Measurements from ENCODE around the gene RESP18. TPM values are rescaled to one million over a fixed set of nuclear protein-coding genes. Genes with fewer than 3 reads are reported as not detected.

The RESP18 gene
- total RNA-seq, 2 donors from 2014 or later = not detected

DNA sequence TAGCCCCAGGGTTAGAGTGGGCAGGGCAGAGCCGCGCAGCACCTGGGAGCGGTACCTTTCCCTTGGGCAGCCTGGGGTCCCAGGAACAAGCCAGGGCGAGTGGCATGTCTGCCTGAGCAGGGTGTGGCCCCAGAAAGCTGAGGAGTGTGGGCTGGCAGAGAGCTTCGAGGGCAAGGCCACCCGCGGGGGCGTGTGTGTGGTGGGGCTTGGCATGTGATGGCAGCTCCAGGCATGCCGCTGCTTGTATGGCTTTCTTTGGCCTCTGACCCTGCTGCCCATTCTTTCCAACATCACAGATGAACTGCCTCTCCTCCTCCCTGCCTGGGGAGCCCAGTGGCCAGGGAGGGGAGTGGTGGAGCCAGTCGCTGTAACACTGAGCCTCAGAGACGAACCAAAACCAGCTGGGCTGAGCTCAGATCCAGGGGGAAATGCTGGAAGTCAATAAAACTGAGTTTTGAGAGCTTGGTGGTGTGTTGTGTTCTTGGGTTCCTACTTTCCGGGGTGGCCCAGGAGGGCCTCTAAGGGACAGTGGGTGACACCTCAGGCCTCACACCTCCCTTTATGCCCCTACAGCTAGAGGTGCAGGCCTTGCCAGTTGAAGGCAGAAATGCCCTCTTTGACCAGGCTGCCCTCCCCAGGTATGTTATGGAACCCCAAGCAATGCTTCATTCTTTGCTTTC is 46.0 kb downstream of the RESP18 start:
- DNase-seq (ENCODE audit: low spot score) = no peak
- Histone ChIP-seq H3K4me3 (no peak overlapping the region), H3K27me3 (no peaks in the 10 kb centered on the region), H3K4me1 (peaks cover 0 to 18% of the 10 kb centered on the region in 2 donors), H3K36me3 (peaks cover 36% of the 10 kb centered on the region), H3K9me3 (no peaks in the 10 kb centered on the region), H3K27ac (peak overlapping the region in 1 of 2 donors; percentile 19)
- TF ChIP-seq, protein P1, sequence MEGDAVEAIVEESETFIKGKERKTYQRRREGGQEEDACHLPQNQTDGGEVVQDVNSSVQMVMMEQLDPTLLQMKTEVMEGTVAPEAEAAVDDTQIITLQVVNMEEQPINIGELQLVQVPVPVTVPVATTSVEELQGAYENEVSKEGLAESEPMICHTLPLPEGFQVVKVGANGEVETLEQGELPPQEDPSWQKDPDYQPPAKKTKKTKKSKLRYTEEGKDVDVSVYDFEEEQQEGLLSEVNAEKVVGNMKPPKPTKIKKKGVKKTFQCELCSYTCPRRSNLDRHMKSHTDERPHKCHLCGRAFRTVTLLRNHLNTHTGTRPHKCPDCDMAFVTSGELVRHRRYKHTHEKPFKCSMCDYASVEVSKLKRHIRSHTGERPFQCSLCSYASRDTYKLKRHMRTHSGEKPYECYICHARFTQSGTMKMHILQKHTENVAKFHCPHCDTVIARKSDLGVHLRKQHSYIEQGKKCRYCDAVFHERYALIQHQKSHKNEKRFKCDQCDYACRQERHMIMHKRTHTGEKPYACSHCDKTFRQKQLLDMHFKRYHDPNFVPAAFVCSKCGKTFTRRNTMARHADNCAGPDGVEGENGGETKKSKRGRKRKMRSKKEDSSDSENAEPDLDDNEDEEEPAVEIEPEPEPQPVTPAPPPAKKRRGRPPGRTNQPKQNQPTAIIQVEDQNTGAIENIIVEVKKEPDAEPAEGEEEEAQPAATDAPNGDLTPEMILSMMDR (IDR thresholded peaks at IDR 0.05) = no peak

DNA sequence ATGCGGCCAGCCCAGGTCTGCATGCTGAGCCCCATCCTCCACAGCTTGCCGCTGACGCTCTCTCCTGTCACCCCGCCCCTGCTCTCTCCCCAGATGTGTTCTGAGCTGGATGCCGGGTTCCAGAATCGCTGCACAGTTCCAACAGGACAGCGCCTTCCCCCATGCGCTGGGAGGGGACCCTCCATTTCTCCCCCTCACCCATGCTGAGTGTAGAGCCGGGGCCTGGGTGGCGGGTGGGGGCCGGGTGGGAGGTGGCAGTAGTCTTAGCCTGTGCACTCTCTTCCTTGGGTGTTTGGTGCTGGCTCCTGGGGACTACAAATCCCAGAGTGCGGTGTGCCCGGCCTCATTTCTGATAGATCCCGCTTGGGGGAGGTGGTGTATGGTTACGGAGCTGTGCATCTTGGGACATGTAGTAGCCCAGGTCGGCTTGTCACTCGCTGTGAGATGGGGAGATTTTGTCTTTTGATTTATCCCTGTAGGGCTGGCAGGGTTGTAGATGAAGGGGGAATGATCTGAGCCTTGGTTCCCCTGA is 46.6 kb downstream of the RESP18 start:
- TF ChIP-seq, protein P1 (IDR thresholded peaks at IDR 0.05) = no peak
- H3K4me3 ChIP-seq = no peak overlapping the region
- H3K27me3 ChIP-seq = no peaks in the 10 kb centered on the region
- DNase-seq (ENCODE audit: low spot score) = no peak
- peaks cover 42% of the 10 kb centered on the region for H3K36me3 ChIP-seq
- H3K4me1 ChIP-seq = peaks cover 0 to 19% of the 10 kb centered on the region in 2 donors
- H3K27ac ChIP-seq = peak overlapping the region in 1 of 2 donors; percentile 19
- no peaks in the 10 kb centered on the region for H3K9me3 ChIP-seq

DNA sequence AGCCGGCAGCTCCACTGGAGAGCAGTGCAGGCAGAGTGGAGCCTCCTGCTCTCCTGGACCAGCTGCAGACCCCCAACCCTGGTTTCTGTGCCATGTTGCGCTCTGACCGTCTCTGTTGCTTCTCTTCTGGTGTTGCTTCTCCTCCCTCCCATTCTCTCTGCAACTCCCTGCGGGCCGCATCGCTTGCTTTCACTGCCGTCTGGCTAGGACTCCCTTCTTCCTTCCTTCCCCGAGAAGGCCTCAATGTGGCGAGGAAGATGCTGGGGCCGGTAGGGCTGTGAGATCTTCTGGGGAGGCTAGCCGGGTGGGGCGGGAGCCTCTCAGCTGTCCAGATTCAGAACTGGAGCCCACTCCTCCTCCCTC is 47.2 kb downstream of the RESP18 start:
- Histone ChIP-seq H3K36me3 (peaks cover 46% of the 10 kb centered on the region), H3K9me3 (no peaks in the 10 kb centered on the region), H3K4me3 (no peak overlapping the region), H3K27ac (no peak overlapping the region), H3K27me3 (no peaks in the 10 kb centered on the region), H3K4me1 (peaks cover 0 to 25% of the 10 kb centered on the region in 2 donors)
- TF ChIP-seq, protein P1 (IDR thresholded peaks at IDR 0.05) = no peak
- DNase-seq (ENCODE audit: low spot score) = no peak

DNA sequence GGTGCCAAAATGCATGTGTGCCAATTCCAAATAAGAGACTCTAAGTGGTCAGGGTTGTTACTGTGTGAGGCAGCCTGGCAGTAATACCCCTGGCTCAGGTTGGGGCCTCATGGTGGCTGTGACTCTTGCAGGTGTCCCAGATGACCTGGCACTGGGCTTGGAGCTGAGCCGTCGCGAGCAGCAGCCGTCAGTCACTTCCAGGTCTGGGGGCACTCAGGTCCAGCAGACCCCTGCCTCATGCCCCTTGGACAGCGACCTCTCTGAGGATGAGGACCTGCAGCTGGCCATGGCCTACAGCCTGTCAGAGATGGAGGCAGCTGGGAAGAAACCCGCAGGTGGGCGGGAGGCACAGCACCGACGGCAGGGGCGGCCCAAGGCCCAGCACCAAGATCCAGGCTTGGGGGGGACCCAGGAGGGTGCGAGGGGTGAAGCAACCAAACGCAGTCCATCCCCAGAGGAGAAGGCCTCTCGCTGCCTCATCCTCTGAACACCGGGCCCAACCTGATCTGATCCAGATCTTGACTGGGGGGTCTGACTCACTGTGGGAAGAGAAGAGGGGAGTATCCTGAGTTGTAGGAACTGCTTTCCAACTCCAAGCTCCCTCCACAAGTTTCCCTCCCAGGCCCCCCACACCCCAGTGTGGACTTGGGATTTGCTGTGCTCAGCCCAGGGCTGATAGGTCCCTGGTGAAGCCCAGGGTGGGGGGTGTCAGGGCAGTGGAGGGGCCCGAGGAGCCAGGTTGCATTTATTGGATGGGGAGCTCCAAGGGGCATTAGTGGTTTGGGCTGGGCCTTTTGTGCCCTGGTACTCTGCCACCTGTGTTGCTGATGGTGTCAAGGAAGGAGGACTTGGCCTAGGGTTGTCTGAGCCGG is 47.8 kb downstream of the RESP18 start:
- TF ChIP-seq, protein P1 (IDR thresholded peaks at IDR 0.05) = no peak
- Histone ChIP-seq H3K9me3 (no peaks in the 10 kb centered on the region), H3K27me3 (no peaks in the 10 kb centered on the region), H3K36me3 (peaks cover 46% of the 10 kb centered on the region), H3K4me1 (peaks cover 0 to 30% of the 10 kb centered on the region in 2 donors), H3K27ac (no peak overlapping the region), H3K4me3 (no peak overlapping the region)
- DNase-seq (ENCODE audit: low spot score) = no peak

DNA sequence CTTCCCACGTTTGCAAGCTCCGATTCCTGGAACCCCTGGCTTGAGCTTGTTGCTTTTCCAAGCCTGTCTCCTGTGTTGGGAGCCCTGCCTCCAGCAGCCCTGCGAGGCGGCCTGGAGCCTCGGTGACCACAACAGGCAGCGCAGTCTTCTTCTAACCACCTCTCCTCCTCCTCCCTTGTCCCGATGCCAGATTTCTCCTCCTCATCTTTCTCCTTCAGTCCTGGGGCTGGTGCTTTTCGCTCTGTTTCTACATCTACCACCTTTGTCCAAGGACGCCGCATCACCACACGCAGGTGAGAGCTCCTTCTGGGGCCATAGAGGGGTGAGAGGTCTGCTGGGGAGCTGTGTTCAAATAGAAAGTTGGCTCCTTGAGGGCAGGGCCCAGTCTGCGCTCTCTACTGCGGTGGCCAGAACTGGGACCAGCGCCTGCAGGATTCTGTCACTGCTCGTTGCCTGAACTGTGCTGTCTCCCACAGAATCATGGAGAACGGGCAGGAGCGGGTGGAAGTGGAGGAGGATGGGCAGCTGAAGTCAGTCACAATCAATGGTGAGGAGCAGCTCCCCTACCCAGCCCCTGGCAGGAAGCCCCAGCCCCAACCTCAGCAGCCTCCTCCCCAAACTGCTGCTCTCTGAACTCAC is 49.5 kb downstream of the RESP18 start:
- H3K9me3 ChIP-seq = no peaks in the 10 kb centered on the region
- no peak for DNase-seq (ENCODE audit: low spot score)
- H3K4me1 ChIP-seq = peaks cover 0 to 32% of the 10 kb centered on the region in 2 donors
- H3K27me3 ChIP-seq = no peaks in the 10 kb centered on the region
- H3K36me3 ChIP-seq = peaks cover 46% of the 10 kb centered on the region
- TF ChIP-seq, protein P1 (IDR thresholded peaks at IDR 0.05) = no peak
- H3K4me3 ChIP-seq = no peak overlapping the region
- no peak overlapping the region for H3K27ac ChIP-seq
